Tibial nerve (tissue), 4 donors: ENCODE measurements around the gene DMRTA2.

ENCODE experiments used
- EP300 ChIP-seq, 2 donors: sonication (generic); formaldehyde crosslinking; IDR thresholded peaks; one replicate each; pipeline ENCODE4 v1.6.1; 2017; ENCODE audit warnings: antibody characterized with exemption in 2 of 2, mild to moderate bottlenecking in 1 of 2
- POLR2A ChIP-seq, 2 donors: fragments of 450-650 bp; IDR thresholded peaks; one replicate each; pipeline ENCODE4 v1.6.1; 2017; ENCODE audit warnings: antibody characterized with exemption in 2 of 2, mild to moderate bottlenecking in 2 of 2, moderate library complexity in 2 of 2
- TF ChIP-seq, protein P1 (sequence below), 5 experiments: fragments of 200-600 bp in 3 of 5; fragments of 450-650 bp in 2 of 5; sonication (generic) in 3 of 5; IDR thresholded peaks; one replicate each; pipeline ENCODE4 v1.5.1; 2016 to 2019; ENCODE audit warnings: antibody characterized with exemption in 5 of 5, mild to moderate bottlenecking in 3 of 5, moderate library complexity in 2 of 5

DNA sequence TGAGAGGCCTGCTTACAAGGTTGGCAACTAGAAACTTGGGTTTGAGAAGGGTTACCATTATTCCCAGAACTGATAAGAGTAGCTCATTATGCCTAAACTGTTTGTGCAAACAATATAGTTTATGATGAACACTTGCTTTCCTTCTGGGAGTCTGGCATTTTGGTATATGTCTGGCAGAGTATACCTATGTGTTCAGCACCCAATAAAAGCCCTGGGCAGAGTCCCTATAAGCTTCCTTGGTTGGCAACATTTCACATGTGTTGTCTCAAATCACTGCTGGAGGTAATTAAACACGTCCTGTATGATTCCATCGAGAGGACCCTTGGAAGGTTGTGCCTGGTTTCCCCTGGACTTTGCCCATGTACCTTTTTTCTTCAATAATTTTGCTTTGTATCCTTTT lies 39.7 kb upstream of the DMRTA2 start:
- TF ChIP-seq, protein P1, sequence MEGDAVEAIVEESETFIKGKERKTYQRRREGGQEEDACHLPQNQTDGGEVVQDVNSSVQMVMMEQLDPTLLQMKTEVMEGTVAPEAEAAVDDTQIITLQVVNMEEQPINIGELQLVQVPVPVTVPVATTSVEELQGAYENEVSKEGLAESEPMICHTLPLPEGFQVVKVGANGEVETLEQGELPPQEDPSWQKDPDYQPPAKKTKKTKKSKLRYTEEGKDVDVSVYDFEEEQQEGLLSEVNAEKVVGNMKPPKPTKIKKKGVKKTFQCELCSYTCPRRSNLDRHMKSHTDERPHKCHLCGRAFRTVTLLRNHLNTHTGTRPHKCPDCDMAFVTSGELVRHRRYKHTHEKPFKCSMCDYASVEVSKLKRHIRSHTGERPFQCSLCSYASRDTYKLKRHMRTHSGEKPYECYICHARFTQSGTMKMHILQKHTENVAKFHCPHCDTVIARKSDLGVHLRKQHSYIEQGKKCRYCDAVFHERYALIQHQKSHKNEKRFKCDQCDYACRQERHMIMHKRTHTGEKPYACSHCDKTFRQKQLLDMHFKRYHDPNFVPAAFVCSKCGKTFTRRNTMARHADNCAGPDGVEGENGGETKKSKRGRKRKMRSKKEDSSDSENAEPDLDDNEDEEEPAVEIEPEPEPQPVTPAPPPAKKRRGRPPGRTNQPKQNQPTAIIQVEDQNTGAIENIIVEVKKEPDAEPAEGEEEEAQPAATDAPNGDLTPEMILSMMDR (IDR thresholded peaks at IDR 0.05) = no peak
- TF ChIP-seq POLR2A (IDR thresholded peaks at IDR 0.05) = no peak
- TF ChIP-seq EP300 (IDR thresholded peaks at IDR 0.05) = no peak
